ENCODE results near the gene HPF1.
"Not testable (repeated sequence)": the region's sequence is repeated elsewhere in the genome, so short reads cannot be mapped to it uniquely, and the experiment has no call there.

HPF1 gene

GRCh38 chr4:169791527-169792156 lies 33.9 kb upstream of the HPF1 start:
- TF ChIP-seq CTCF (IDR thresholded peaks at IDR 0.05; ENCODE audit: control extremely low read depth, extremely low read depth, low read depth, missing control alignments) = no peak
- ChIA-PET POLR2A (no interaction called here), CTCF (interaction anchor here (0.7 to 2.1 kb wide), 2 partner anchors 18 to 257 kb away, joined by 3 to 7 read pairs; no protein-coding TSS in a partner anchor)
- DNase-seq (ENCODE audit: extremely low spot score) = no peak

- ChIA-PET CTCF (interaction anchor here (2.1 kb wide), 1 partner anchor 19 kb away, joined by 7 read pairs; no protein-coding TSS in a partner anchor), POLR2A (no interaction called here)
- TF ChIP-seq CTCF (IDR thresholded peaks at IDR 0.05; ENCODE audit: control extremely low read depth, extremely low read depth, low read depth, missing control alignments) = no peak
- DNase-seq (ENCODE audit: extremely low spot score) = no peak
Measured at GRCh38 chr4:169791062-169791461, 33.3 kb upstream of the HPF1 start.

- CTCF ChIA-PET = interaction anchor here (1.0 to 1.8 kb wide), 4 partner anchors 8 to 47 kb away, joined by 3 to 8 read pairs (median 4); no protein-coding TSS in a partner anchor
- peak; percentile 22 for DNase-seq (ENCODE audit: extremely low spot score)
- peak; percentile 42 for TF ChIP-seq CTCF (IDR thresholded peaks at IDR 0.05; ENCODE audit: control extremely low read depth, extremely low read depth, low read depth, missing control alignments)
- POLR2A ChIA-PET = no interaction called here
Measured at GRCh38 chr4:169774466-169775445, 17.0 kb upstream of the HPF1 start.

- ChIA-PET POLR2A (no interaction called here), CTCF (no interaction called here)
- no peak for TF ChIP-seq CTCF (IDR thresholded peaks at IDR 0.05; ENCODE audit: control extremely low read depth, extremely low read depth, low read depth, missing control alignments)
- DNase-seq (ENCODE audit: extremely low spot score) = no peak
Measured at GRCh38 chr4:169773889-169774288, 16.1 kb upstream of the HPF1 start.

GRCh38 chr4:169771556-169772080 lies 13.9 kb upstream of the HPF1 start:
- POLR2A ChIA-PET; DNase-seq (ENCODE audit: extremely low spot score): not testable (repeated sequence)
- CTCF ChIA-PET = interaction anchor here (1.6 kb wide), 1 partner anchor 38 kb away, joined by 3 read pairs; no protein-coding TSS in a partner anchor

- no peak for DNase-seq (ENCODE audit: extremely low spot score)
- ChIA-PET POLR2A (no interaction called here), CTCF (no interaction called here)
- TF ChIP-seq CTCF (IDR thresholded peaks at IDR 0.05; ENCODE audit: control extremely low read depth, extremely low read depth, low read depth, missing control alignments) = no peak
Measured at GRCh38 chr4:169770416-169770815, 12.7 kb upstream of the HPF1 start.

Measured in GM10248 (cell line).